NT2/D1 (cell line): ENCODE measurements around the gene SPOPL.

Experiments
- DNase-seq: peaks from one replicate; pipeline ENCODE4 v3.0.0-alpha.2; 2011; ENCODE audit warnings: low read depth, low spot score
- H3K27me3 ChIP-seq: 2 replicates; pipeline ENCODE4 v1.6.0; 2011; ENCODE audit warnings: mild to moderate bottlenecking; ENCODE audit not compliant: insufficient read length, insufficient read depth
- H3K36me3 ChIP-seq: 2 replicates; pipeline ENCODE4 v1.6.1; 2011; ENCODE audit warnings: mild to moderate bottlenecking, low read length, mixed read lengths; ENCODE audit not compliant: insufficient read depth, insufficient read length
- H3K4me1 ChIP-seq: 2 replicates; pipeline ENCODE4 v1.5.1; 2011; ENCODE audit not compliant: insufficient read depth, insufficient read length
- H3K4me3 ChIP-seq: 2 replicates; pipeline ENCODE4 v1.5.1; 2011; ENCODE audit warnings: low read depth; ENCODE audit not compliant: insufficient read length
- H3K9ac ChIP-seq: 2 replicates; pipeline ENCODE4 v1.6.0; 2011; ENCODE audit warnings: low read depth; ENCODE audit not compliant: insufficient read length
- H3K9me3 ChIP-seq: 2 replicates; pipeline ENCODE4 v1.5.1; 2011; ENCODE audit warnings: mild to moderate bottlenecking, low read length; ENCODE audit not compliant: insufficient read depth
- SUZ12 ChIP-seq: IDR thresholded peaks from 2 replicates; pipeline ENCODE4 v1.6.1; 2011; ENCODE audit not compliant: insufficient read length, insufficient read depth; ENCODE audit errors: extremely low read depth
- YY1 ChIP-seq: IDR thresholded peaks from 2 replicates; pipeline ENCODE4 v1.6.1; 2011; ENCODE audit not compliant: insufficient read length, insufficient read depth
- ZNF274 ChIP-seq: IDR thresholded peaks from 2 replicates; pipeline ENCODE4 v1.6.1; 2011; ENCODE audit warnings: mild to moderate bottlenecking, low read depth, low read length

The SPOPL gene

DNA sequence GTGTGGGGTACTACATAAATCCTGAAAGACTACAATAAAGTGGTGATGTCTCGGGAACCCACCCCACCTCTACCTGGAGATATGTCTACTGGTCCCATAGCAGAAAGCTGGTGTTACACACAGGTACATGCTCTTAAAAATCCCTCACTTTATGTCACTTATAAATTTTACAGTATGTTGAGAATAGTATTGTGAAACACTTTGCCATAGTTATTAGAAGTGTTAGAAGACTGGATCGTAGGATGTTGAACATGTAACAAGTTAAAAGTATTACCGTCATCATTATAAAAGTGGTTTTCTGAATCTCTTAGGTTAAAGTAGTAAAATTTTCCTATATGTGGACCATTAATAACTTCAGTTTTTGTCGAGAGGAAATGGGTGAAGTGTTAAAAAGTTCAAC is 48.6 kb downstream of the SPOPL start:
- H3K36me3 ChIP-seq: peaks cover 21% of the 10 kb centered on the region
- no peaks in the 10 kb centered on the region for H3K27me3 ChIP-seq
- no peak overlapping the region for H3K9ac ChIP-seq
- H3K9me3 ChIP-seq: no peaks in the 10 kb centered on the region
- no peak for TF ChIP-seq SUZ12
- TF ChIP-seq ZNF274: no peak
- no peak for TF ChIP-seq YY1
- no peak overlapping the region for H3K4me3 ChIP-seq
- DNase-seq: no peak
- no peaks in the 10 kb centered on the region for H3K4me1 ChIP-seq

DNA sequence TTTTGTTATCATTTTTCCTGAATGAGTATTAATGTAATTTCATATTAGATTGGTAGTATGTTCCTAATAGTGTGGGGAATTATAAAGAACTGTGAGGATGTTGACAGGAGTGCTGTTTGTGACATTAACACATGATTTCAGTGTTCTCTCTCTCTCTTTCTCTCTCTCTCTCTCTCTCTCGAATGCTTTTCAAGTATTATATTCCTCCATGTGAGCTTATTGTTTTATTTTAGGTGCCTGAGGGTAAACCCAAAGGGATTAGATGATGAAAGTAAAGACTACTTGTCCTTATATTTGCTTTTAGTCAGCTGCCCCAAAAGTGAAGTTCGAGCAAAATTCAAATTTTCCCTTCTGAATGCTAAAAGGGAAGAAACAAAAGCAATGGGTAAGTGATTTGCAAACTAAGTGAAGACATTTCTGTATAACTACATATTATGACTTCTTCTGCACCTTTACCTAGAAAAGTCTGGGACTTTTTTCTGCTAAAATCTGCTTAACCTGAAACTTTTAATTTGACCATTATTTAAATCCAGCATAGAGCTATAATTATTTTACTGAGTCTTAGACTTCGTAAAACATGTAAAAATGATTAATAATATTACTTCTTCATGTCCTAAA is 49.2 kb downstream of the SPOPL start:
- Histone ChIP-seq H3K4me1 (no peaks in the 10 kb centered on the region), H3K9ac (no peak overlapping the region), H3K9me3 (no peaks in the 10 kb centered on the region), H3K36me3 (peaks cover 22% of the 10 kb centered on the region), H3K4me3 (no peak overlapping the region), H3K27me3 (no peaks in the 10 kb centered on the region)
- DNase-seq: no peak
- TF ChIP-seq YY1 (no peak), ZNF274 (no peak), SUZ12 (no peak)

DNA sequence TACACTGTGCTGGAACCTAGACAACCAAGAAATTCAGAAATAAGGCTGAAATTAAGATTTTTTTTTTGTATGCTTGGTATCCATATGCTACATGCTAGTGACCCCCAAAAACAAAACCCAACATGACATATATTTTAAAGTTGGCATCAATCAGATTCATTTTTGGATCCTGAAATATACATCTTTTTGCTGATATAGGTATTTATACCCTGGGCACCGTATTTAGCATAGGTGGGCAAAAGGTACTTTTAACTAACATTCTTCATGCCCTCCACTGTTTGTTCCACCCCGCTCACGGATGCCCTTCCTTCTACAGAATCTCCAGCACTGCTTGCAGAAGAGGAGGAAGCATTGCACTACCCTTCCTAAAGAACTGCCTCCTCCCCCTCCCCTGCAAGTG is 52.6 kb downstream of the SPOPL start:
- Histone ChIP-seq H3K4me1 (no peaks in the 10 kb centered on the region), H3K36me3 (peaks cover 27% of the 10 kb centered on the region), H3K9me3 (no peaks in the 10 kb centered on the region), H3K9ac (no peak overlapping the region), H3K27me3 (no peaks in the 10 kb centered on the region), H3K4me3 (no peak overlapping the region)
- DNase-seq: no peak
- TF ChIP-seq ZNF274: no peak

DNA sequence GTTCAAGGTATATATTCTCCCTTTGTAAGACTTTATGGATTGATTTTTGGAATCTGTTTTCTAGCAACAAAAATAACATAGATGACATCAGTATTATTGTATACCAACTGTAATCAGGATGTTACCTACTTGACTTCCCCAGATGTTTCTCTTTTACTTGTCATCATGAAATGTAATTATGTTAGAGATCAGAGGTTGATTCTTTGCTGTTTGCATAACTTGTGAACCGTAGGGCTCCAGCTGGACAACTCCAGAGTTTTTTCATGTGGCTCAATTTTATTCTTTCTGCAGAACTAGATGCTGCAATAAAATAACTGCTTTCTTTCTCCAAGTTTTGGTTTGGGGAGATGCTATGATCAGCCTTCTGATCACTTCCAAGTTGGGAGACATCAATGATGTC is 58.1 kb downstream of the SPOPL start:
- TF ChIP-seq SUZ12: no peak
- TF ChIP-seq YY1: no peak
- TF ChIP-seq ZNF274: no peak
- Histone ChIP-seq H3K4me3 (no peak overlapping the region), H3K27me3 (no peaks in the 10 kb centered on the region), H3K36me3 (peaks cover 25% of the 10 kb centered on the region), H3K9ac (no peak overlapping the region), H3K9me3 (no peaks in the 10 kb centered on the region), H3K4me1 (no peaks in the 10 kb centered on the region)
- DNase-seq: no peak

DNA sequence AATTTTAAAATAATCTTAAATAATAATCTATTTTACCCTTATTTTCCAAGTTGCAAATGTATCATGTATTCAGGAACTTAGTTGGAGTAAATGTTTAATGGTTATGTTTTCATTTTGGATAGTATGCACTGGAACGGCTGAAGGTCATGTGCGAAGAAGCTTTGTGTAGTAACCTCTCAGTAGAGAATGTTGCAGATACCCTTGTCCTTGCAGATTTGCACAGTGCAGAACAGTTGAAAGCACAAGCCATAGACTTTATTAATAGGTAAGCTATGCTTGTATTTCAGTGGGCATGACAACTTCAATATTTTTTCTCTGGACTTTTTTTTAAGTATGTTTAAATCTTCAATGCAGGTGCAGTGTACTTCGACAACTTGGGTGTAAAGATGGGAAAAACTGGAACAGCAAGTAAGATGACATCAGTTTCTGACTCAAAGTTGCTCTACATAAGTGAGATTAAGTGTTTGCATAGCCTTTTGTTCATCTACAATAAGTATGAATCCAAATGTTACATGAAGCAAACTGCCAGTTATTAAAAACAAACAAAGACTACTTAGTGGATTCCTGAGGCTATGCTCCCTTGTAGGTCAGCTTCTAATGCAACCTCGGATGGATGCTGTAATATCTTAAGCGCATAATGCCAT is 63.1 kb downstream of the SPOPL start:
- H3K9ac ChIP-seq: no peak overlapping the region
- no peak for DNase-seq
- H3K4me3 ChIP-seq: no peak overlapping the region
- H3K4me1 ChIP-seq: no peaks in the 10 kb centered on the region
- H3K27me3 ChIP-seq: no peaks in the 10 kb centered on the region
- no peaks in the 10 kb centered on the region for H3K9me3 ChIP-seq
- no peak for TF ChIP-seq ZNF274
- TF ChIP-seq SUZ12: no peak
- TF ChIP-seq YY1: no peak
- H3K36me3 ChIP-seq: peaks cover 30% of the 10 kb centered on the region

DNA sequence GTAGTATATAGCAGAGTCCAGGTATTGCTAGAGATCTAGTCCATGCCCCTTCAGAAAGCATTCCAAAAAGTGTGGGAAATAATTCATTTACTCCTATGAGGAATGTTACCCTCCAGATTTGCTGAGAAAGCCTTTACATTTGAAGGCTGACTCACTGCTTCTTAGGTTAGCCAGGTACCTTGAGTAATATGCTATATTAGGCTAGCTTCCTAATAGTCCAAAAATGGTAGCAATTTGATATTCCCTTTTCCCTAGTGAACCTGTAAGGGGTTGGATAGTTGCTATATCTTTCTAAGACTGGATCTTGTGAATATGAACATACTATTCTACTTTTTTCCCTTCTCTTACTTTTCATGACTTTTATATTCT is 63.6 kb downstream of the SPOPL start:
- peaks cover 32% of the 10 kb centered on the region for H3K36me3 ChIP-seq
- H3K9me3 ChIP-seq: no peaks in the 10 kb centered on the region
- no peaks in the 10 kb centered on the region for H3K4me1 ChIP-seq
- no peak overlapping the region for H3K4me3 ChIP-seq
- no peaks in the 10 kb centered on the region for H3K27me3 ChIP-seq
- no peak overlapping the region for H3K9ac ChIP-seq
- TF ChIP-seq YY1: no peak
- TF ChIP-seq ZNF274: no peak
- no peak for TF ChIP-seq SUZ12
- DNase-seq: no peak

DNA sequence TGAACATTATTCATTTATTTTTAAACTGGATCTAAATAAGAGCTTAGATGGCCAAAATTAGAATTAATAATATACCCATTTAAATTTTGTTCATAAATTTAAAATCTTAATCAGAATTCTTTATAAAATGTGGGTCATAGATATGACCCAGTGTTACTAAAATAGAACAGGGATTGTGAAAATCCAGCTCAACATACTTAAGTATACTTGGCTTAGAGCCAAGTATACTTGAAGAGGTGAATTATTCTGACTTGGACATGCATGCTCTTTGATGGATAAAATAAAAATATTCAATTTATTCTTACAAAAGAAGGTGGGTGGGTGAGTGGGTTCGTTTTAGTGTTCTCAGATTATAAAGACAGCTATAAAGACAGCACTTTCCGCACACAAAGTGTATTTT is 70.7 kb downstream of the SPOPL start:
- no peaks in the 10 kb centered on the region for H3K4me1 ChIP-seq
- no peaks in the 10 kb centered on the region for H3K27me3 ChIP-seq
- no peak overlapping the region for H3K4me3 ChIP-seq
- no peaks in the 10 kb centered on the region for H3K9me3 ChIP-seq
- DNase-seq: no peak
- no peak overlapping the region for H3K9ac ChIP-seq
- no peak for TF ChIP-seq YY1
- no peak for TF ChIP-seq SUZ12
- TF ChIP-seq ZNF274: no peak
- H3K36me3 ChIP-seq: peaks cover 18% of the 10 kb centered on the region
